Hepatocyte (in vitro differentiated cells): ENCODE measurements around the gene SGMS1.

Experiments
- CTCF ChIP-seq: fragments of 200-600 bp; sonication (generic); IDR thresholded peaks from 2 replicates; pipeline ENCODE4 v1.5.1; 2016; ENCODE audit warnings: antibody characterized with exemption, mild to moderate bottlenecking; ENCODE audit not compliant: poor library complexity
- EZH2 ChIP-seq: fragments of 200-600 bp; sonication (generic); IDR thresholded peaks from 2 replicates; pipeline ENCODE4 v1.6.1; 2016; ENCODE audit warnings: antibody characterized with exemption, mild to moderate bottlenecking, borderline replicate concordance

DNA sequence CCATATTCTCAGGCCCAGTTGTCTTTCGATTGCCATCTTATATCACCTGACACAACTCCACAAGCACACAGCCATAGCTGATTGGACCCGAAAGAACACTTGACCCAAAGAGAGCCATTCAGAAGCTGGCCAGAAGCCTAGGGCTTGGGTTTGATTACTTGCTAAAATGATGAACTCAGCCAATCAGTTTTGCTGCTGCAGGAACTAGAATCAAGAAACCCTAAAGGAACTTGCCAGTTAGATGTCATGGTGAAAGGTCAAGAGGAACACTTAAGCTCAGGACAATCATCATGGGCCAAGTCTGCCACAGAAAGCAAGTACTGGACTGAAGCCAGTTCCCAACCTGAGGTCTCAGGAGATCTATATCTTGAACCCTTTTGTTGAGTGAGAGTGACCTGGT is 150.0 kb downstream of the SGMS1 start:
- no peak for TF ChIP-seq EZH2
- TF ChIP-seq CTCF: no peak
